HL-60/S4 treated with phorbol 12-myristate 13-acetate at 8.2 ng/mL for 4 days and 3 days (cell line): ENCODE data around the gene NSF.
"Not testable (repeated sequence)": the region's sequence is repeated elsewhere in the genome, so short reads cannot be mapped to it uniquely, and the experiment has no call there.

Source experiments
- in situ Hi-C: fragments of 300-500 bp; cut with MboI; formaldehyde crosslinking; loops from 2 replicates; pipeline ENCODE4 v1.15.0; 2022; ENCODE audit warnings: low sequenced_read_pairs

NSF gene

DNA sequence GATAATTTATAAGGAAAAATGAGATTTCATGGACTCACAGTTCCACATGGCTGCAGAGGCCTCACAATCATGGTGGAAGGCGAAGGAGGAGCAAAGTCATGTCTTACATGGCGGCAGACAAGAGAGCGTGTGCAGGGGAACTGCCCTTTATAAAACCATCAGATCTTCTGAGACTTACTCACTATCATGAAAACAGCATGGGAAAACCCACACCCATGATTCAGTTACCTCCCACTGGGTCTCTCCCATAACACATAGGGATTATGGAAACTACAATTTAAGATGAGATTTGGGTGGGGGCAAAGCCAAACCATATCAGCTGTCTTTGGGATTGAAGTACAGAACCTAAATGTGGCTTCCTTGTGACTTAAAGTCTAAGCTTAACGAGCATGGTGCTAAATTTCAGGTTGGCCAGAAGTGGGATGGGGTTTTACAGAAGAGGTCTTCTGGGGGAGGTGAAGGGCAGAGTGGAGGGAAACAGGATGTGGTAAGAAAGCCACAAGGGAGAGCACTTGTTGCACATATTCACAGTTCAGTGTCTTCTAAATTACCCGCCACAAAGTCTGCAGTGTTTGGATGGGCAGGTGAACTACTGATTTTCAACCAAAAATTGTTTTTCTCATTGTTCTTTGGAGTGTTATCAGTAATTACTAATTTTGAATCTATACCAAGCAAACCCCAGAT is 38.4 kb downstream of the NSF start:
- in situ Hi-C loops, result not testable (repeated sequence)

DNA sequence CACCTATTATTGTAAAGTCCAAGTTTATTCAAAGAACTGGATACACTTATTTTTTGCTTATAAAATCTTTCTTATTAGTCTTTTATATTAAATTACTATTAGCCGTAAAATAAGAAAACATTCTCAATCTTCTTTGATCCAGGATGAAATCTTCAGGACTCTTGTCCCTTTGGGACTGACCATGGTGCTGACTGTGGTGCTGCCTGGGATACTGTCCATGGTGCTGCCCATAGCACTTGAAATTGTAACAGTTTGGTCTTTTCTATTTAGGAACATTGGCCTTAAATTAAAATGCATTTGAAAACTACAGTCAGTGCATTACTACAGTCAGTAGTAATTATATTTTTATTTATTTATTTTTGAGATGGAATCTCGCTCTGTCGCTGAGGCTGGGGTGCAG is 41.7 kb downstream of the NSF start:
- in situ Hi-C loops, result not testable (repeated sequence)

DNA sequence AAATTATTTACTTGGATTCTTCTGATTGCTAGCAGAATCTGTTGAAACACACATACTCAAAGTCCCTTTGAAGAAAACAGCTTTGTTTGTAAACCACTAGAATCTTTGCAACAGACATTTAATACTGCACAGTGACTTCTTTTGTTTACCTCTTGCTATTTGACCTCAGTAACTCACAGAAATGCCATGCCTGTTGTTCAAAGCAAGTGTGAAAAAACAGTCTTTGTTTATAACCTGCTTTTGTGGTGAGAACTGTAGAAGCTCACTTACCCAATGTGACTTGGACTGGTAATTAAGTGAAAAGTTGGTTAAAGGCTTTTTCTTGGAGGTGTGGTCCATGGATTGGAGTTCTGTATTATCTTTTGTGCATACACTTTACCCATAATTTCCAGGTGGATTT is 44.4 kb downstream of the NSF start:
- in situ Hi-C loops, result not testable (repeated sequence)

DNA sequence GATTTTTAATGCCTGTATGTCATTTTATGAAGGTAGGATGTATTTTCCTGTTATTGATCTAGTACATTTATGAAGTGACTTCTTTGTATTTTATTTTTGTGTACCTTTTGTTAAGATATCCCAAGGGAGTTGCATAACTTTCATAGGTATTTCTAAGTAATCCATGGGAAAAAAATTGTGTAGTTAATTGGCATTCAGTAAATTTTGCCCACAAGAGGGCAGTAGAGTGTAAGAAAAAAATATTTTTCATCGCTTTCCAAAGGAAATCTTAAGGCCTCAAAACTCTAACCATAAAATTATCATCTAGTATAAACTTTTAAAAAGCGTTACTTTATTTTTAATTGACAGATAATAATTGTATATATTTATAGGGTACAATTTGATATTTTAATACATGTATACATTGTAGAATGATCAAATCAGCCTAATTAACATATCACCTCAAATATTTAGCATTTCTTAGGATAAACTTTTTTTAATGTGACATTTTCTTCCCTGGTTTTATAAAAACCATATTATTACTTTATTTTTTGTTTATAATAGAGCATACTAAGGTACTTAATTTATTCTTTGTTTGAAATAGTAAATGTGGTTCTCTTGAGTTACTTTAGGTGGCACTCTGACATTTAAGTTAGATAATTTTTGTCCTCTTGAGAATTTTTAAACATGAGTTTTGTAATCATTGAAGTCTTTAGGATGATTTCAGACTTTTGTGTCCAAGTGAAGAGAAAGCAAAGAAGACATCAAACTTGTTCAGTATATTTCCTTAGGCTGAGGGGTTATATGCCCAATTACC is 51.6 kb downstream of the NSF start:
- in situ Hi-C loops, result not testable (repeated sequence)

DNA sequence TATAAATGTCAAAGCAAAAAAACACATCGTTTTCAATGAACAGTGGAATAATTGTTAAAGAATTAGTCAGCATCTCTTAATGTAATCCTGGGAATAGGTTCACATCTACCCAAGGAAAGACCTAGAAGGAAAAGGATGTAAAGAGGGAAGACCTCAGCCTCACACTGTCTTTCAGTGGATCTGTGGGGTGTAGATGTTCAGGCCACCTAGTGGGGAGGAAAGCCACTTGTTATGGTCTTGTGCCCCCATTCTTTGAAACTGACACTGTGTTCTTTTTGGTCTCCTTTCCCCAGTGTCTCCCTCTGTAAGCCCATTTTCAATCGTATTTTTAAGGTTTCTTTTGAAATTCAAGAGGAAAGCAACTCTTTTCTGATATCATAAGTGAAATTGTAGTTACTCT is 56.8 kb downstream of the NSF start:
- in situ Hi-C loops, result not testable (repeated sequence)

DNA sequence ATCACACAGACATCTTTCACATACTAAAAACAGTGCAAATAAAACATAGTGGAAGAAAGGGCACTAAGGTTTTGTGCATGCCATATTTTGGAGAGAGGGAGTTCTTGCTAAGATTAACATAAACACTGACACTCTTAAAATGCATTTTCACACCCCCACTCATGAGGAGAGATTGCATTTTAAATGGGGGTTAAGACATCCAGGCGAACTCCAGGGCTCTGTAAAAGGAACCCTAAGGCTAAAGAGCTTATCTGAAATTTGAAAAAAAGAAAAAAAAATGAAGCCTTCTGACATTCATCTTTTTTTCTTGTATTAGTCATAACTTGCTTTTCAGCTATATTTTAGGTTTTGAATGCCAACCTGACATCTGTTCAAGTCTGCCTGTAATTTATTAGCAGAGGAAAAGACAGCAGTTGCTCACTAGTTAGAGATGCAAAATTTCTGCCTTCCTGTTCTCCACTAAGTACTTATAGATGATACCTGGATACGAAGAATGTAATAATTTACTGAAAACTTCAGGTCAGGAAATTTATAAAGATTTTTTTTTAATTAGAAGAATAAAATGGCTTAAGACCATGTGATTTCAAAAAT is 57.3 kb downstream of the NSF start:
- in situ Hi-C loops, result not testable (repeated sequence)

DNA sequence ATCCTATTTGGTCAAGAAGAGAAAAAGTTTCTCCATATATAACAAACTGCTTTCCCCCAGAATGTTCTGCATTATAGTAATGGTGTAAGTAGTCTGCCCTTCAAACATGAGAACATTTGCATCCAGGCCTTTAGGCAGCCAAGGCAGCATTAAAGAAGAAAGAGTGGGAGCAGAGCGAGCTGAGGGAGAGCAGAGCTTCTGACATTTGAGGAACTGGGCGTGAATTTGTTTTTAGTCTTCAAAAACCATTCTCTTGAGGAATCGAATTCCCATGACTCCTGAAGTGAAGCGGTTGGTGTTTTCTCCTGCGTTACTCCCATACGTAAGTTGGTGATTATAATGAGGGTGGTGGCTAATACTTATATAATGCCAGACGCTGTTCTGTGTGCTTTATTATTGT is 58.8 kb downstream of the NSF start:
- in situ Hi-C loops, result not testable (repeated sequence)

DNA sequence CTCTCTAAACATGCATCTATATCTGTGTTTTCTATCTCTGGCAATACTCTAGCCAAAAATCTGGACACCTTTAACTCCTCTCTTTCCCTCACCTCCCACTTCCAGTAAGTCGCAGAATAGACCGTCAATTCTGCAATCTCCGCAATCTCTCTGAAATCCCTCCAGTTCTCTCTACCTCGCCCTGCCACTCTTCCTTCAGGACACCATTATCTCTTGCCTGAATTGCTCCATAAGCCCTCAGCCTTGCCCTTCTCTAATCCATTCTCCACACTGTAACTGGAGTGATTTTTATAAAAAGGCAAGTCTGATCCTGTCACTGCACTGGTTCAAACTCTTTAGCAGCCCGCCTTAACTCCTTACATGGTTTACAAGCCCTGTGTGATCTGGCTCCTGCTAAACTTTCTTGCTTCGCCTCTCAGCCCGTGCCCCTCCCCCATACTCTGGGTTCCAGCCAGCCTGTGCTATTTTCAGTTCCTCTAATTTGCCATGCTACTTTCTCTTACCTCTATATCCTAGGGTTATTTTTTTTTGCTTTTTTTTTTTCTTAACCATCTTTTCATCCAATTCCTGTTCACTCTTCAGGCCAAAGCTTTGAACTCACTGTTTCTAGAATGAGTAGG is 61.7 kb downstream of the NSF start:
- in situ Hi-C loops, result not testable (repeated sequence)

DNA sequence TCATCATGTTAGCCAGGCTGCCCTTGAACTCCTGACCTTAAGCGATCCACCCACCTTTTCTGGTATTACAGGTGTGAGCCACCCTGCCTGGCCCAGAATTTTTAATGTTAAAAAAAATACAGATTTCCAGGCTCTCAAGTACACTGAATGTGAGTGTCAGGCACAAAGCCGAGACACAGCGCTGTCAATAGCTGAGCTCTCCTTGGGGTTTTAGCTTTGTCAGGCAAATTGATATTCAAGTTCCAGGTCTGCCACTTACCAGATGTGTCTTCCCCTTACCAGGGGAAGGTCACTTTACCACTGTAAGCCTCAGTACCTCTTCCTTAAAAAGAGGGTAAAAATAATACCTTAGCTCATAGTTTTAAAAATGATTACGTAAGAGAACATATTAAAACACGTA is 67.8 kb downstream of the NSF start:
- in situ Hi-C loops, result not testable (repeated sequence)

DNA sequence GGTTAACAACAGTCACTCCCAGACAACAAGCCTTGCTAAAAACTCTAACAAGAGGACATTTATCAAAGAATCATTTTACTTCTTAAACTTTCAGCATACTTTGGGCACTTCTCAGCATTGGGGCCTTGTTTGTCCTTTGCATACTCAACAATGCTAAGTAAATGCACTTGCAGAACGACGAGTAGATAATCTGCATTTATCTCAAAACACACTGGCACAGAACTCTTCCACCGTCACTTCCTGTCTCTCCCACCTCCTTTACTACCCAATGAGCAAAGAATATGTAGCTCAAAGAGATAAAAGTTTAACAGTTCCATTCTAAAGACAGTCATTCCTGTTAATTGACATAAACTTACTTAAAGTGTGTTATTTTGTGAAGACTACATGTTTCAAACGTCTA is 69.2 kb downstream of the NSF start:
- in situ Hi-C loops, result not testable (repeated sequence)

DNA sequence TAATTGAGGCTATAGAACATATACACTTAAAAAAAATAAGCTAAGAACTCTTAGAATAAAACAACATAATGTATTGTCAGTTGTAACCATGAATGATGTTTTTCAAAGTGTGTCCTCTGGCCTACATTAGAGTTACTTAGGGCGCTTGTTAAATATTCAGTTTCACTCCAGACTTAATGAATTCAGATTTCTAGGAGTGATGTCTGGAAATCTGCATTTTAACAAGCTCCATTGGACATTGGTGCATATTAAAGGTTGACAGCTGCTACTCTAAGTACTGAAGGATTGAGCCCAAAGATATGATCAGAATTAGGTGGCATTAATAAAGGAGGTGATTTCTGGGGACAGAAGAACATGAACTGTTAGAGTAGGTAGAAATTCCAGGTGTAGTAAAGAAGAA is 72.7 kb downstream of the NSF start:
- in situ Hi-C loops, result not testable (repeated sequence)

DNA sequence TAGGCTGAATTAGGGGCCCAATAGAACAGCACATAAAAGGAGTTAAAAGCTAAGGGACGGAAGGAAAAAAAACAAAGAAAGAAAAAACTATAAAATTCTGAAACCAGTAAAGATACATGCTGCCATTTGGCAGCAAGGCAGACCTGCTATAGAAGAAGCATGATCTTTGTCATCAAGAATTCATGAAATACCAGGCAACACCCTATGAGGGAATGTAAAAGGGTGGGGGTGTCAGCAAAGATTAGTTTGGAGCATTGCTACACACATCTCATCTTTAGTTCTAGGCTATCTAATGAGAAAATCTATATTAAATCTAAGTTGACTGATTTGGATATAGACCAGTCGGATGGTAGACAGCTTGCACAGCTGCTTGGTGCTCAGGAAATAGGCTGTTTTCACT is 73.1 kb downstream of the NSF start:
- in situ Hi-C loops, result not testable (repeated sequence)

DNA sequence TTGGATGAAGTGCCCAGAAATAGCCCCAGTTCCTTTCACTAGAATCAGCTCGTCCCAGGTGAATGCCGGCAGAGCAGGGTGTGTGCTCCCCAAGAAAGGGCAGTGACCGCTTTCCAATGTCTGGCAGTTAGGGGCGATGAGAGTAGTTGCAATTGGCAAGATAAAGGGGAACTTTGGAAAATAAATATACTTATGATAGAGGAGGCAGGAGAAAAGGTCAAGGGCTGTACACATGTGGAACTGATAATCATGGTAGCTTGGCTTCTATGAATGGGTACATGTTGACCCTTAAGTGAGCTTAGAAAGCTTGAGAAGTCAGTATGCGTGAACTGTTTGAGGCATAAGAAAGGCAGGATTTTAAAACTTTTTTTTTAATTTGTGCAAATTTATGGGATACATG is 75.5 kb downstream of the NSF start:
- in situ Hi-C loops, result not testable (repeated sequence)

DNA sequence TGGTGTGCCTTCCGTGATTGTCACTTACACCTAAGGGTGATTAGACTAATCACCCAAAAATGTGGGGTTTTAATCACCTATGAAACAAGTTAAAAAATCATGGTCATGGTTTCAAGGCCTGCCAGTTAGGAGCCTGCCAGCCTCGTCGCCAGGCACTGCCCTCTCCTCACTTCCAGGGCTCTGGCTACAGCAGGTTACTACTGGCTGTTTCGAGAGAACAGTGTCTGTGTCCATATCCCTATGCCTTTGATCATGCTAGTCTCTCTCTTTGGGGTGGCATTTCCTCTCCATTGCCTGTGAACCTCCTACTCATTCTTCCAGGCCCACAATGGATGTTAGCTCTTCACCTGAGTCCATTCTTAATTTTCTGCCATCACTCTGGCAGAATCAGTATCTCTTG is 80.3 kb downstream of the NSF start:
- in situ Hi-C loops, result not testable (repeated sequence)

DNA sequence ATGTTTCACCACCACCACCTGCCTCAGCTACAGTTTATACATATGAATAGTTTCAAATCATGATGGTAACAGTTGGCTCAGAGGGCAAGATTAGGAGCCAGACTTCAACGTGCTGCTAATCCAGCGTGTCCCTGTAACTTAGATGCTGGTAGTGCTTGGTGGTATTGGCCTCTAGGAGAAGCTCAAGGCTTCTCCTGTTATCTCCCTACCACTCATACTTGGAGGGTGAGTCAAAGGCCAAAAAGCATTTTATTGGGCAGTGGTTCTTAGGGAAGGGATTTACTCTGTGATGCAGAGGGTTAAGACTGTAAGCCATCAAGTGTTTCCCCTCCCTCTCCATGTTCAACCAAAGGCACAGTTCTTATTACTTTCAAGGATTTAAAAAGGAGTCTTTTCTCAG is 82.3 kb downstream of the NSF start:
- in situ Hi-C loops, result not testable (repeated sequence)

DNA sequence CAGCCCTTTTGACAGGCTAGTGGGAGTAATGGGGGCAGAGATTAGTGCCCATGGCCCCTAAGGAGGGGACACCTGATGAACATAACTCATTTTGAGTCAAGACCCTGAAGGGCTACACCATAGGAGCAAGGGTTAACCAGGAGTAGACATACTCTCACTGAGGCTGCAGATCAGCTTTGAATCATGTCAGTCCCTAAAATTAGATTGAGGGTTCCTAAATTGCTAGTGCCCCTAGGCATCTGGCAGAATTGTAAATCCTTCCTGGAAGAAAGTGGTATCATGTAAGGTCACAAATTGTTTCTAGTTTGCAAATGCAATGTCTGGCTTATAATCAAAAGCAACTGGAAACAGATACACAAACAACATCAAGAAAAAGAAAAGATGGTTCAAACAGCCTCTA is 87.3 kb downstream of the NSF start:
- in situ Hi-C loops, result not testable (repeated sequence)

DNA sequence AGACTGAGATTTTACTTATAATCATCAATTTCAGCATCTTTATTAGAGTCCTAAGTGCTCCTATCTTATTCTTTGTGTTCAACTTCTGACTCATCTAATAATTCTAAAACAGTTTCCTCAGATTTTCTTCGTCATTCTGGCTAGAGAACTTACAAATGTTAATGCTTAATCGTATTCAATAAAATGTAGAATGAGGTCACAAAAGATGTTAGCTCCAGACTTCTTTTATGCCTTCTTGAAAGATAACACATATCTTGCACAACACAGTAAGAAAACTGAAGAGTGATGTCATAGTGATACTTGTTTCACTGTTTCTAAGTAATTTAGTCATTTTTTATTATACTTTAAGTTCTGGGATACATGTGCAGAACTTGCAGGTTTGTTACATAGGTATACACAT is 93.2 kb downstream of the NSF start:
- in situ Hi-C loops, result not testable (repeated sequence)

DNA sequence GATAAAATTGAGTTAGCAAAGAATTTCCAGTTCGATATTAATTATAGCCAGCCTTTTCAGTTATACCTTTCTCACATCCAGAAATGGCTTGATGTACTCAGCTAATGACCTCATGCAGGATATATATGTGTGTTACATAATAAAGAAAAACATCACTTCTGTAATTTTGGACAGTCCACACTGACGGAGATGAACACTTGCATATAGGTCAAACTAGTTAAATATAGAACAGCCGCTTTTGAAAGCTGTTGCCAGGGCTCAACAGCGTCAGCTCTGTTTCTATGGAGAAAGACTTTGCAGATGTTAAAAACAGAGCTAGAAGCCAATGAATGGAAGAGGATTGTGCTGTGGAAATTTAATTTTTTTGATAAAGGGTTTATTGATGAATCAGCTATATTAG is 94.8 kb downstream of the NSF start:
- in situ Hi-C loops, result not testable (repeated sequence)

DNA sequence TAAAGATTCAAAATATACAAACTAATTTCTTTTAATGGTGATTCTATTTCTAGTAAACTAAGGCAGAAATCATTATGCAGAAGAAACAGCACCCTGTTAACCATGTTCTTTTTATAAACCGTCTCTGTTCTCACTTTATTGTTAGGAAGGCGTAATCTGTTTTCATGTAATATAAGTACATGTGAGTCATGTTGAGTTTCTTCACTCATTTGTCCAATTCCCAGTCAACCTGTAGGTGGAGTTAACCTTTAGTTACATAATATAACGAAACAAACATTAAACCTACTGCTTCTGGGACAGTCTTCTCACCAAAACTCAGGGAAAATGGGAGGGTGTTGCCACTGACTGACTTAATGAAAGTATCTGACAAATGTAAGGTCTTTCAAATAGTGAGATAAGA is 101.7 kb downstream of the NSF start:
- in situ Hi-C loops, result not testable (repeated sequence)

DNA sequence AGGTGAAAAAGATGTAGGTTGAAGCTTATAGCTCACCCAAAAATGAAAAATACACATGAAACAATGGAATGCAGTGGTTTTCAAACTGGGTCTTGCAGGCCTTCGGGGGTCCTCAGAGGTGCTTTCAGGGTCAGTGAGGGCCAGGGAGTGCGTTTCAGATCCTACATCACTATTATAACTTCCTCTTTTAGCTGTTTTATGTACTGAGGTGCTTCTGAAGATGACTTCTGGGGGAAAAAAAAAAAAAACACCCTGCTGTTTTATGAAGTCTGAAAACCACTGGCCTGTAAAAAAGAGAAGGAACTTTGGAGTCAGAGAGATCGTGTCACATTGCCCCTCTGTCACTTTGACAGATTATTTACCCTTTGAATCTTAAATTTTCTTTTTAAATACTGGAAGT is 102.8 kb downstream of the NSF start:
- in situ Hi-C loops, result not testable (repeated sequence)

DNA sequence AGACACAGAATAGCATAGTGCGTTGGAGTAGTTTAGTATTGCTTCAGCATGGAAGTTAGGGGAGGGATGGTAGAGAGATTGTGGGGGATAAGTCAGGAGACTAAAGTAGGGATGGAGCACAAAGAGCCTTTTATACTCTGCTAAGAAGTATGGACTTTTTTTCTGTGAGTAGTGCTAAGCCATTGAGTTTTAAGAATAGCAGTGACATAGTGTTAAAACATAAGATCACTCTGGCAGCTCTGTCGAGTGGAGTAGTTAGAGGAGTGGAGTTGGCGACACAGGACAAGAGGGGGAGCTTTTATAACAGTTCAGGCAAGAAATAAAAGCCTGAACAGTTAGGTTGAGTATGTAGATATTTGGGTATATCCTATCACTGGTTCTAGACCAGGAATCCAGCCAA is 106.1 kb downstream of the NSF start:
- in situ Hi-C loops, result not testable (repeated sequence)

DNA sequence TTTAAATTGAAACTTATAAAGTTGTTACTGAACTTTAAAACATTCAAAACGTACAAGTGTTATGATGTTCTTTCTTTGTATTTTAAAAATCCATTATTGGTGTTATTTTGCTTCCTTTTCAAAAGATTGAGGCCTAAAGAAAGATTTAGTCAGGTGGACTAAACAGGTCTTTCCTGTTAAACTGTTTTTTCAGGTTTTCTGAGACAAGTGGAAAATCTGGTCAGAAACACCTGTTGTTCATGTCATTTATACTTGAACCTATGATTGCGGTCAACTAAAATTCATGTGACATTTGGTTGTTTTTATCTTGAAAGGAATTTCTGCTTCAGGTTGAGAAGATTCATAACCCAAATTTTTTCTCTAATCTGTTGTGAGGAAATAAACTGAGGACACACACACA is 108.5 kb downstream of the NSF start:
- in situ Hi-C loops, result not testable (repeated sequence)
